ACC112 (cell line): Measurements from ENCODE around the gene DOLK.
"Not testable (repeated sequence)": the region's sequence is repeated elsewhere in the genome, so short reads cannot be mapped to it uniquely, and the experiment has no call there.

Experiments used
- H2AFZ ChIP-seq: fragments of 200-600 bp; sonication (generic); one replicate; pipeline ENCODE4 v1.6.0; 2017; ENCODE audit warnings: antibody characterized with exemption, low read length; ENCODE audit not compliant: unreplicated experiment
- H3K27ac ChIP-seq: fragments of 200-600 bp; sonication (generic); 2 replicates; pipeline ENCODE4 v1.5.1; 2014; ENCODE audit warnings: low read depth, mild to moderate bottlenecking, antibody characterized with exemption, low read length, moderate library complexity
- H3K27me3 ChIP-seq: fragments of 200-600 bp; sonication (generic); 2 replicates; pipeline ENCODE4 v1.6.1; 2014; ENCODE audit warnings: mild to moderate bottlenecking, antibody characterized with exemption, low read length, moderate library complexity, mixed read lengths; ENCODE audit not compliant: insufficient read depth
- H3K36me3 ChIP-seq: fragments of 200-600 bp; sonication (generic); 2 replicates; pipeline ENCODE4 v1.6.1; 2016; ENCODE audit warnings: mild to moderate bottlenecking, antibody characterized with exemption, low read length, moderate library complexity, mixed read lengths; ENCODE audit not compliant: insufficient read depth
- H3K4me1 ChIP-seq: fragments of 200-600 bp; sonication (generic); one replicate; pipeline ENCODE4 v1.6.1; 2016; ENCODE audit warnings: low read length, mixed read lengths; ENCODE audit not compliant: insufficient read depth, unreplicated experiment, control insufficient read depth
- H3K4me3 ChIP-seq: fragments of 200-600 bp; sonication (generic); 2 replicates; pipeline ENCODE4 v1.5.1; 2014; ENCODE audit warnings: mild to moderate bottlenecking, low read depth, low read length
- H3K79me2 ChIP-seq: fragments of 200-600 bp; sonication (generic); one replicate; pipeline ENCODE4 v1.6.0; 2016; ENCODE audit warnings: low read length; ENCODE audit not compliant: control insufficient read depth, unreplicated experiment, insufficient read depth

Gene DOLK

GRCh38 chr9:128947527-128948301 is at the start of gene DOLK, which contains the start of gene NUP188:
DOLK (minus strand) TSS chr9:128947603; CDS start chr9:128947303, 300 bp downstream.
NUP188 (plus strand) TSS chr9:128947699; CDS start chr9:128947720, 21 bp downstream.
- Histone ChIP-seq H3K27me3 (no peaks in the 10 kb centered on the region), H3K79me2 (peaks cover 29% of the 10 kb centered on the region), H3K27ac (peak within 1 kb of the TSS; percentile 81), H2AFZ (peak within 1 kb of the TSS; percentile 92), H3K4me1 (peaks cover 11% of the 10 kb centered on the region), H3K36me3 (peaks cover 9% of the 10 kb centered on the region), H3K4me3 (peak within 1 kb of the TSS; percentile 82)

- Histone ChIP-seq H3K27ac (no peak overlapping the region), H3K4me1 (no peaks in the 10 kb centered on the region), H3K4me3 (no peak overlapping the region), H3K27me3 (no peaks in the 10 kb centered on the region), H2AFZ (no peak overlapping the region), H3K36me3 (peaks cover 41% of the 10 kb centered on the region), H3K79me2 (no peaks in the 10 kb centered on the region)
These were observed 48.4 kb upstream of the DOLK start for GRCh38 chr9:128995791-128996190.

- Histone ChIP-seq H2AFZ (no peak overlapping the region), H3K27me3 (no peaks in the 10 kb centered on the region), H3K79me2 (no peaks in the 10 kb centered on the region), H3K4me1 (peaks cover 5% of the 10 kb centered on the region), H3K36me3 (peaks cover 41% of the 10 kb centered on the region), H3K27ac (no peak overlapping the region), H3K4me3 (no peak overlapping the region)
These were observed 45.6 kb upstream of the DOLK start for GRCh38 chr9:128992995-128993394.

- peaks cover 24% of the 10 kb centered on the region for H3K36me3 ChIP-seq
These were observed 40.4 kb upstream of the DOLK start for GRCh38 chr9:128987805-128988204.

GRCh38 chr9:128986671-128987070 is 39.3 kb upstream of the DOLK start:
- H2AFZ ChIP-seq = no peak overlapping the region
- H3K27ac ChIP-seq = no peak overlapping the region
- H3K4me3 ChIP-seq = no peak overlapping the region
- peaks cover 24% of the 10 kb centered on the region for H3K36me3 ChIP-seq
- H3K79me2 ChIP-seq = no peaks in the 10 kb centered on the region
- no peaks in the 10 kb centered on the region for H3K27me3 ChIP-seq
- H3K4me1 ChIP-seq = peaks cover 14% of the 10 kb centered on the region

More at GRCh38 chr9:128987805-128988204, 40.4 kb upstream of the DOLK start:
- peak overlapping the region; percentile 23; the same call in 1 of the 2 replicates for H3K4me3 ChIP-seq
- no peaks in the 10 kb centered on the region for H3K27me3 ChIP-seq
- peaks cover 14% of the 10 kb centered on the region for H3K4me1 ChIP-seq
- no peak overlapping the region for H2AFZ ChIP-seq
- no peaks in the 10 kb centered on the region for H3K79me2 ChIP-seq
- H3K27ac ChIP-seq = peak overlapping the region; percentile 83

- H3K27ac ChIP-seq = no peak overlapping the region
- H3K36me3 ChIP-seq = peaks cover 46% of the 10 kb centered on the region
- no peak overlapping the region for H2AFZ ChIP-seq
- H3K79me2 ChIP-seq = no peaks in the 10 kb centered on the region
- no peaks in the 10 kb centered on the region for H3K27me3 ChIP-seq
- peaks cover 14% of the 10 kb centered on the region for H3K4me1 ChIP-seq
- no peak overlapping the region for H3K4me3 ChIP-seq
These were observed 36.1 kb upstream of the DOLK start for GRCh38 chr9:128983536-128983935.

- Histone ChIP-seq H3K27me3 (no peaks in the 10 kb centered on the region), H3K79me2 (no peaks in the 10 kb centered on the region), H2AFZ (no peak overlapping the region), H3K36me3 (peaks cover 45% of the 10 kb centered on the region), H3K4me3 (no peak overlapping the region), H3K27ac (no peak overlapping the region), H3K4me1 (no peaks in the 10 kb centered on the region)
These were observed 31.7 kb upstream of the DOLK start for GRCh38 chr9:128979111-128979510.

- H2AFZ ChIP-seq = no peak overlapping the region
- H3K36me3 ChIP-seq = peaks cover 46% of the 10 kb centered on the region
- H3K79me2 ChIP-seq = peaks cover 3% of the 10 kb centered on the region
- H3K4me3 ChIP-seq = peak overlapping the region; percentile 22; the same call in 1 of the 2 replicates
- H3K27me3 ChIP-seq = no peaks in the 10 kb centered on the region
- H3K27ac ChIP-seq = peak overlapping the region; percentile 52
- H3K4me1 ChIP-seq = peaks cover 23% of the 10 kb centered on the region
These were observed 25.6 kb upstream of the DOLK start for GRCh38 chr9:128972956-128973355.

GRCh38 chr9:128969491-128969890 is 22.1 kb upstream of the DOLK start:
- peaks cover 23% of the 10 kb centered on the region for H3K4me1 ChIP-seq
- H3K27me3 ChIP-seq = no peaks in the 10 kb centered on the region
- peaks cover 3% of the 10 kb centered on the region for H3K79me2 ChIP-seq
- no peak overlapping the region for H3K4me3 ChIP-seq
- H2AFZ ChIP-seq = no peak overlapping the region
- H3K36me3 ChIP-seq = peaks cover 32% of the 10 kb centered on the region
- peak overlapping the region; percentile 55 for H3K27ac ChIP-seq

- H3K27me3 ChIP-seq, H2AFZ ChIP-seq, H3K79me2 ChIP-seq, H3K27ac ChIP-seq, H3K4me3 ChIP-seq, H3K4me1 ChIP-seq: not testable (repeated sequence)
- H3K36me3 ChIP-seq = peaks cover 27% of the 10 kb centered on the region
These were observed 14.0 kb upstream of the DOLK start for GRCh38 chr9:128961403-128961802.

- peak overlapping the region; percentile 81 for H3K27ac ChIP-seq
- H2AFZ ChIP-seq = peak overlapping the region; percentile 92
- no peaks in the 10 kb centered on the region for H3K27me3 ChIP-seq
- H3K79me2 ChIP-seq = peaks cover 26% of the 10 kb centered on the region
- H3K4me1 ChIP-seq = peaks cover 11% of the 10 kb centered on the region
- peak overlapping the region; percentile 82 for H3K4me3 ChIP-seq
- H3K36me3 ChIP-seq = peaks cover 7% of the 10 kb centered on the region; the same call in 1 of the 2 replicates
These were observed 201 bp downstream of the DOLK start for GRCh38 chr9:128947277-128947526.
